Femur (tissue), 1 donor: Measurements from ENCODE around the gene GALNT18.
"Not testable (repeated sequence)": the region's sequence is repeated elsewhere in the genome, so short reads cannot be mapped to it uniquely, and the experiment has no call there.

ENCODE experiments used
- DNase-seq: peaks from one replicate; pipeline ENCODE4 v3.0.0-alpha.2; 2017

The GALNT18 gene

GRCh38 chr11:11451501-11452005, 170.3 kb downstream of the GALNT18 start:
- DNase-seq: no peak

- no peak for DNase-seq
These were observed 171.0 kb downstream of the GALNT18 start for GRCh38 chr11:11450744-11451362.

GRCh38 chr11:11449327-11449726, 172.5 kb downstream of the GALNT18 start:
- DNase-seq: no peak

GRCh38 chr11:11448626-11449025, 173.2 kb downstream of the GALNT18 start:
- no peak for DNase-seq

GRCh38 chr11:11447601-11448000, 174.2 kb downstream of the GALNT18 start:
- not testable (repeated sequence) for DNase-seq

- no peak for DNase-seq
These were observed 174.8 kb downstream of the GALNT18 start for GRCh38 chr11:11446967-11447366.

- DNase-seq: no peak
These were observed 175.2 kb downstream of the GALNT18 start for GRCh38 chr11:11446564-11446963.

GRCh38 chr11:11445441-11446185, 176.2 kb downstream of the GALNT18 start:
- DNase-seq: no peak

- DNase-seq: peak; percentile 47
These were observed 177.0 kb downstream of the GALNT18 start for GRCh38 chr11:11444804-11445131.

- no peak for DNase-seq
These were observed 177.6 kb downstream of the GALNT18 start for GRCh38 chr11:11444027-11444803.

- no peak for DNase-seq
These were observed 179.0 kb downstream of the GALNT18 start for GRCh38 chr11:11442791-11443190.

- no peak for DNase-seq
These were observed 180.3 kb downstream of the GALNT18 start for GRCh38 chr11:11441516-11441915.

- DNase-seq: no peak
These were observed 180.7 kb downstream of the GALNT18 start for GRCh38 chr11:11441091-11441490.

- DNase-seq: no peak
These were observed 181.7 kb downstream of the GALNT18 start for GRCh38 chr11:11440144-11440543.

GRCh38 chr11:11439591-11439990, 182.2 kb downstream of the GALNT18 start:
- DNase-seq: no peak

GRCh38 chr11:11436715-11437313, 185.0 kb downstream of the GALNT18 start:
- DNase-seq: no peak

GRCh38 chr11:11435635-11436034, 186.2 kb downstream of the GALNT18 start:
- DNase-seq: no peak

GRCh38 chr11:11433960-11434359, 187.8 kb downstream of the GALNT18 start:
- no peak for DNase-seq

- no peak for DNase-seq
These were observed 189.0 kb downstream of the GALNT18 start for GRCh38 chr11:11432621-11433319.

GRCh38 chr11:11430431-11430830, 191.4 kb downstream of the GALNT18 start:
- no peak for DNase-seq

GRCh38 chr11:11428714-11429113, 193.1 kb downstream of the GALNT18 start:
- DNase-seq: no peak

- no peak for DNase-seq
These were observed 194.3 kb downstream of the GALNT18 start for GRCh38 chr11:11427542-11427941.

- DNase-seq: no peak
These were observed 194.7 kb downstream of the GALNT18 start for GRCh38 chr11:11427140-11427539.
